GM19239 (cell line): ENCODE measurements around the gene C16orf95.
A peak's percentile ranks its signal among the peaks of the same experiment; 100 is the strongest.
"Not testable (repeated sequence)": the region's sequence is repeated elsewhere in the genome, so short reads cannot be mapped to it uniquely, and the experiment has no call there.

Source experiments
- DNase-seq: peaks from one replicate; pipeline ENCODE4 v3.0.0; 2011; ENCODE audit warnings: low spot score; ENCODE audit not compliant: insufficient read length
- FAIRE-seq: peaks from 2 replicates; lab custom pipeline; 2011; peaks lifted over from hg19 to GRCh38; lab: Jason Lieb, UNC

C16orf95 gene

GRCh38 chr16:87316923-87317749 is at the start of gene C16orf95:
TSS of gene C16orf95 (minus strand) at chr16:87317392. CDS start at chr16:87317242, 150 bp downstream.
- peak; percentile 97 for DNase-seq
- FAIRE-seq: peak; percentile 85

GRCh38 chr16:87366930-87367329 is 49.7 kb upstream of the C16orf95 start:
- DNase-seq: no peak
- FAIRE-seq: no peak

GRCh38 chr16:87366288-87366687 is 49.1 kb upstream of the C16orf95 start:
- FAIRE-seq (no peak), DNase-seq (no peak)

GRCh38 chr16:87365021-87365713 is 48.0 kb upstream of the C16orf95 start:
- DNase-seq: no peak
- no peak for FAIRE-seq

- FAIRE-seq: no peak
Observed at GRCh38 chr16:87363771-87364455, 46.7 kb upstream of the C16orf95 start.

GRCh38 chr16:87362828-87363559 is 45.8 kb upstream of the C16orf95 start:
- not testable (repeated sequence) for FAIRE-seq, DNase-seq

More at GRCh38 chr16:87363771-87364455, 46.7 kb upstream of the C16orf95 start:
- DNase-seq: no peak

- DNase-seq (no peak), FAIRE-seq (no peak)
Observed at GRCh38 chr16:87361916-87362619, 44.9 kb upstream of the C16orf95 start.

- DNase-seq: no peak
- no peak for FAIRE-seq
Observed at GRCh38 chr16:87360862-87361610, 43.8 kb upstream of the C16orf95 start.

GRCh38 chr16:87359121-87359520 is 41.9 kb upstream of the C16orf95 start:
- DNase-seq (no peak), FAIRE-seq (no peak)

GRCh38 chr16:87358696-87359095 is 41.5 kb upstream of the C16orf95 start:
- DNase-seq: no peak
- FAIRE-seq: no peak

- no peak for FAIRE-seq
- no peak for DNase-seq
Observed at GRCh38 chr16:87358250-87358649, 41.1 kb upstream of the C16orf95 start.

GRCh38 chr16:87356491-87356853 is 39.3 kb upstream of the C16orf95 start:
- FAIRE-seq (no peak), DNase-seq (no peak)

- FAIRE-seq (no peak), DNase-seq (no peak)
Observed at GRCh38 chr16:87353613-87354012, 36.4 kb upstream of the C16orf95 start.

GRCh38 chr16:87352818-87353217 is 35.6 kb upstream of the C16orf95 start:
- no peak for DNase-seq
- FAIRE-seq: no peak

- DNase-seq (no peak), FAIRE-seq (no peak)
Observed at GRCh38 chr16:87351320-87351698, 34.1 kb upstream of the C16orf95 start.

- no peak for FAIRE-seq
- no peak for DNase-seq
Observed at GRCh38 chr16:87350681-87351319, 33.6 kb upstream of the C16orf95 start.

- DNase-seq: no peak
- no peak for FAIRE-seq
Observed at GRCh38 chr16:87350031-87350430, 32.8 kb upstream of the C16orf95 start.

- no peak for DNase-seq
- FAIRE-seq: no peak
Observed at GRCh38 chr16:87348616-87349157, 31.5 kb upstream of the C16orf95 start.
